Activated CD4-positive, alpha-beta T cell treated with anti-CD3 and anti-CD28 coated beads, Interleukin-2, amount 50 U/mL, for 48 hours (primary cell): ENCODE results near the gene ECE1.

Source experiments
- DNase-seq, 2 experiments: peaks; one replicate each; pipeline ENCODE4 v3.0.0-alpha.2; 2020

ECE1 gene

DNA sequence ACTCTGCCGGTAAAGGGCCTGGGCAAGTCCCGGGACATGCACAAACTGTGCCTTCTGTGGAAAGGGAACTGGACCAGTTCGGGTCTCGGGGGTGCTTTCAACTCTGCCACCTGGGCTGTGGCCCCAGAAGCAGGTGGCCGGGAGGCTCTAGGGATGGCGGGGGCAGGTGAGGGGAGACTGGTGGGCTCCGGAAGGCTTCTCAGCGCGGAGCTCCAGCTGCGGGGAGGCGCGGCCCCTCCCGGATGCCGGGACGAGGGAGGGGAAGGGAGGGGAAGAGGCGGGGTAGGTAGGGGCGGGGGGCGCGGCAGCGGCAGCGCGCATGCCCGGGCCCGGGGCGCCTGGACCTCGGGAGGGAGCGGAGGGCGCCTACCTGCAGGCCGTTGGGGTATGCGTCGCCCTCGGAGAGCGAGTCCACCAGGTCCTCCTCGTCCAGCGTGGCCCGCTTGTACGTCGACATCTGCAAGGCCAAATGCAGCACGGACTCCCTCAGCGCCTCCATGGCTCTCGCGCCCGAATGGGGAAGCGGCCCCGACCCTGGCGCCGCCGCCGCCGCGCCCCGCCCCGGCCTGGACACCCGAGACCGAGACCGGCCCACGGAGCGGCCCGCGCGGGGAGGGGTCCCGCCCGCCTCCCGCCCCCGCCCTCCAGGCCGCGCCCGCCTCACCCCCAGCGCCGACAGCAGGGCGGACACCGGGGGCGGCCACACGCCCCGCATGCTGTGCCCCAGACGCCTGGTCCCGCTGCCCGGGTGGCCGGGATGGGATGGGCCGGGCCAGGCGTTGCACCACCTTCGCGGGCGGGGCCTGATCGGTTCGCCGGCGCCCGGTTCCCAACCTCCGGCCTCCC, at the start of gene ECE1:
Gene ECE1 (minus strand): TSS at position 764 of the 846 bp plus-strand sequence. CDS start 49 bp downstream, at position 715.
- DNase-seq = peak; percentile 51 to 55

DNA sequence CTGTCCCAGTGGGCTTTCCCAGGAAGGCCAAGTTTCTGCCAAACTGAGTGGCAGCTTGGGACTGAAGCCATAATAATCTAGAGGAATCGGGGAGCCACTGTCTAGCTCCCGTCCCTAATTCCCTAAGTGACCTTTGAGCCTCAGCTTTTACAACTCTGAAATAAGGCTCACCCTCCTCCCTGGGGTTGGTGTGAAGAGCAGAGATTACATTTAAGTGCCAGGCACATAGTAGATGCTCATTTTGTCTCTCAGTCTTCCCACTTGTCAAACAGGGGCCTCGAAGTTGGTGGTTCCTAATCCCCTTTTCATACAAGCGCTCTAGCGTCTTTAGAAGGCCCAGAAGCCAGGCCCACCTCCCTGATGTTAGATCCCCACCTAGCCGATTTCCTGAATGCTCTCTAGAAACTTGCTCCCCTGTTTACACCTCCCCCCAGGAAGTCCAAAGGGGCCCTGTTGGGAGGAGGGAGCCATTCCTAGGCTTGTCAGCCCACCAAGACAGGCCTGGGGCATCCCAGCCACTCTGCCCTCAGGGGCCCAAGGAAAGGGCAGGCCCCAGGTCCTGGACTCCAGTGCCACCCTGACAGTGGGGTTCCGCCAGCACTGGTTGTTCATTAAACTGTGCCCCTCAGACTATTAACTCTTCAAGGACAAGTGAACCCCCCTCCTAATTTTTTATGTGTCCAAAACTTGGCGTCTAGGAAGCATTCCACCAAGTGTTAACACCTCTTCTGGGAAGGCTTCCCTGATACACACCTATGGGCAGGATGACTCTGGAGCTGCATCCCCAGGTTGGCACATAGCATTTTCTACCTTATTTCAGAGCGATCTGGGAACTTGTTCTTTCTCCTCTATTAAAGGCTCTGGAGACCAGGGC, 49.3 kb upstream of the ECE1 start:
- DNase-seq = no peak

DNA sequence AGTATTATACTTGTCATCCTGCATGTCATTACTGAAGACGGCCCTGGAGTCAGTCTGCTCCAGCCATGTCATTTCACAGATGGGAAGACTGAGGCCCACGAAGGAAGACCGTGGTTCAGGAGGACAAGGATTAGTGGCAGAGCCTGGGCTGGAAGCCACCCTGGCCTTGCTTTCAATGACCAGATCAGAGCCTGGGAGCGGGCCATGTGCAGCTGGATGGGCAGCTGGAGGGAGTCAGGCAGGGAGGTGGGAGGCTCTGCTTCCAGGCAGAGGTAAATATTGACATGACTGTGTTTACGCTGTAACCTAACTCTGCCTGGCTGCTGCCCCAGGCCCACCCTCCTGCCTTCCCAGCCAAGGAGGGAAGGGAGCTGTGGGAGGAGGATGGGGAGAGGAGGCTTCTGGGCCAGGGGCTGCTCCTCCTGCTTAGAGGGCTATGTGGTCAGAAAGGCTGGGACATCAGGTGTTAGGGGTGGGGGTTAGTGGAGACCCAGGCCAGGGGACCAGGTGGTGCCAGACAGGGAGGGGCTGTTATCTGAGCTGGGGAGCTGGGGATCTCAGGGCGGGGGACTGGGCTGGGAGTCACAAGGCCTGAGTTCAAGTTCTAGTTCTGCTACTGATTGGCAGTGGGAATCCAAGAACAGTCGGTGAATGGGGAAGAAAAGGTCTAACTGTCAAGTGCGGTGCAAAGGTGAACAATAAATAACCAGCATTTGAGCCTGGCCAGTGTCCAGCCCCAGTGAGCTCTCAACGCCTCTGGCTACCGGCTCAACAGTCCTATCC, 48.5 kb upstream of the ECE1 start:
- no peak for DNase-seq

DNA sequence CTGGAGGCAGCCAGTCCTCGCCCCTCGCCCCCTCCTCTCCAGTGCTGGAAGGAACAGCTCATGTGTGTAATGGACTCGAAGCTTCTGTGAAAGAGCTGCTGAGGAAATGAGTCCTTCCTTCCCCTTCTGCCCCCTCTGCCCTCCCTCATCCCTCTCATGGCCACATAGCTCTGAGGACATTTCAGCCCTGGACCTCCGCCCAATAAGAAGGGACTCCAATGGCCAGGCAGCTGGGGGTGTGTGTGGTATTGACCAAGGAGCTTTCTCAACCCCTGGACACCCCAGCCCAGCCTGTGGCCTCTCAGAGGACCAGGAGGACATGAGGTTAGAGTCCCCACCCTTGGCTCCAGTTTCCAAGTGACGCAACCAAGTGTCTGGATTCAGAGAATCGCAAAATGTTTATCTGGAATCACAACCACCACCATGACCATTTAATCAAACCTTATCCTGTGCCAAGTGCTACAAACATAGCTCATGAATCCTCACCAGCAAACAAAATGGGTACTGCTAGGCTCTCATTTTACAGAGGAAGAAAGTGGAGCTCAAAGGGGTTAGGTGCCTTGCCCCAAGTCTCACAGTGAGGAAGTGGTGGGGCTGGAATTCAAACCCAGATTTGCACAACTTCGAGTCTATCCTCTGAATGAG, 47.8 kb upstream of the ECE1 start:
- no peak for DNase-seq

DNA sequence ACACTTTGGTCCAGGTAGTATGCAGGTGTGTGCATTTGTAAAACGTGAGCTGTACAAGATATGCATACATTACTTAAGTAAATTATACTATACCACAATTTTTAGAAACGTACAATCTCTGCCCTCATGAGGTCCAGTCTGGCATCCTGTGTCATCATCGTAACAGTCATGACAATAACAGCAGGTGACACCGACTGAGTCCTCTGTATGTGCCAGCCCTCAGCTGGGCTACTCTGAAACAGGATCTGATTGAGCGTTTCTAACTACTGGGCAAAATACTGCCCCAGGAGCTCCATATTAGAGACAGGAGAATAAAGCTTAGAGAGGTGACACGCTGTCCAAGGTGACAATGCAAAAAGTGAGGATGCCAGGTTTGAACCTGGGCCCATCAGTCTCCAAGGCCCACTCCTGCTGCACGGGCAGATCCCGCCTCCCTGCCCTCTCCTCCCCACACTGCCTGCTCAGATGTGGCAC, 47.2 kb upstream of the ECE1 start:
- no peak for DNase-seq

DNA sequence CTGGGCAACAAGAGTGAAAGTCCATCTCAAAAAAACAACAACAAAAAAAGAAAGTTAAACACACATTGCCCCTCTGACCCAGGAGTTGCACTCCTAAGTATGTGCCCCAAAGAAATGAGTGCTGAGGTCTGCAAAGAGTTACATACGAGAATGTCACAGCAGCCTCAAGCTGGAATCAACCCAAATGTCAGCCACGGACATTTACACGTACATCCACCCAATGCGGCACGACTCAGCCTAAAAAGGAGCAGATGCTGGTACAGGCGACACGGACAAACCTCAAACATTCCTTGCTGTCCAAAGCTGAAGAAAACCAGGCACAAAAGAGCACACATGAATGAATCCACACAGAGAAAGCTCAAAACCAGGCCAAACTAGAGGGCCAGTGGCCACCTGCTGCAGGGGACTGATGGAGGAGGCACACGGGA, 46.8 kb upstream of the ECE1 start:
- DNase-seq = no peak

DNA sequence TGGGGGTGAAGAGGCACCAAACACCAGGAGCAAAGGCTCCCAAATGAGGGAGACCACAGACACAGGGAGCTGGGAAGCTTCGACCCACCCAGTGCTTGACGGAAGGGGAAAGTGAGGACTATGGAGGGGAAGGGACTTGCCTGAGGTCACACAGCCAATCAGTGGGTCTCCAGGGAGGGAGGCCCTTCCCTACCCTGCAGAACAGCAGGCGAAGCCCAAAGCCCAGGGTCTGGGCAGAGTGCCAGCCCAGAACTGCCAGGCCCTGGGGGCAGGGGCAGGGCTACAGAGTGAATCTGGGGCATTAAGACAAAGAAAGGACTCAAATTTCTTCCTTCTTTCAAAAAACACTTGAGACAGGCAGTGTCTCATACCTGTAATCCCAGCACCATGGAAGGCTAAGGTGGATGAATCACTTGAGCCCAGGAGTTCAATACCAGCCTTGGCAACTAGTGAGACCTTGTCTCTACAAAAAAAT, 45.5 kb upstream of the ECE1 start:
- no peak for DNase-seq

DNA sequence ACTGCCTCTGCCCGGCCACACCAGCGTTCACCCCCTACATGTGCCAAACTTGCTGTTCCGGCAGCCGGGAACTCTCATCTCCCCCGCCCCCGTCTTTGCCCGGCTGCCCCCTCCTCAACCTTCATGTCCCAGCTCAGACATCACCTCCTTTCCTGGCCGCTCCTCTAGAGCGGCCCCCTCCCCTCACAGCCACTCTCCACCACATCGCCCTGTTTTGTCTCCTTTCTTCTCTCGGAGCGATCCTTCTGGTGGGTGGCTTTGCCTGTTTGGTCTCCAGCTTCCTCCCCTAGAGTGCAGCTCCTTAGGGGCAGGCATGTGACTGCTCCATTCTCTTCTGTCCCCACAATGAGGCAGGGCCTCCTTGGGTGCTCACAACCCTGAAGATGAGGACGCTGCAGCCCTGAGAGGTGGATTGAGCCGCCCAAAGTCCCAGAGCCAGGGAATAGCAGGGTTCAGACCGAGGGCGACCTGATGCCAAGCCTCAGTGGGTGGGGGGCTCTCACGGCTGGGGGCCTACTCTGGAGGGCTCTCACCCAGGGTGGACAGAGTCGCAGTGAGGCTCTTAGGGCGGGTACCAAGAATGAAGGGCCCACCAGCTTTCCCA, 44.9 kb upstream of the ECE1 start:
- no peak for DNase-seq

DNA sequence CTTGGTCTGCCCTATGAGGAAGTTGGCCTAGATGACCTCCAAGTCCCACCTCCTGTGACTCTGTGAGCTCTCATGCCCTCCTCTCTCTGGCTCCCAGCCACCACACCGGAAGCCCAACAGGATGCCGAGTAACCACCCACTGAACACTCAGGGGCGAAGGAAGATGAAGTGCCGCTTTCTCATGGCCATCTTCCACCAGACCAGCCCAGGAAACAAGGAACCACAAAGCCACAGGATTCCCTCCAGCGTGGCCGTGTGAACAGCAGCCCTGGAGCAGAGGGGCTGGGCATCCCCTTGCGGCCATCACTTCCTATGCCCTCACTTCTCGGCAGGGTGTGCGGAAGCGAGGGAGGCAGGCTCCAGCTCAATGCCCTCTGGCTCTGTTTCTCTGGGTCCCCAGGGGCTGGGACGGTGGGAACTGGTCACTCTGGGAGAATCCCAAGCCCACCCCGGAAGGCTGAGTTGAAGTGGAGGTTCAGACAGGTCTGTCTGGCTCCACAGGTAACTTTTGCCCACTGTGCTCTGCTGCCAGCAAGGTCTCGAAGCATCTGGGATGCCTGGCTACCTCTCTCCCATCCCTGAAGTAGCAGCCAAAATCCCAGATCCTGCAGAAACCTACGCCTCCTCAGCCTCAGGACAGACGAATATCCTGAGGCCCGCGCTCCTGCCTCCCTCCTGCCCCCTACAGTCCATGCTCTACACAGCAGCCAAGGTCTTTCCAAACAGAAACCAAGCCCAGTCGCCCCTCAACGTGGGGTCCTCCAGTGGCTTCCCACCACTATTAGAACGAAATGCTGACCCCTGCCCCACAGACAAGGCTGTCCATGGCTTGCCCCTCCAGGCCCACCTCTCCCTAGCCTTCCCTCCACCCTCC, 44.2 kb upstream of the ECE1 start:
- peak; percentile 76 to 84 for DNase-seq

DNA sequence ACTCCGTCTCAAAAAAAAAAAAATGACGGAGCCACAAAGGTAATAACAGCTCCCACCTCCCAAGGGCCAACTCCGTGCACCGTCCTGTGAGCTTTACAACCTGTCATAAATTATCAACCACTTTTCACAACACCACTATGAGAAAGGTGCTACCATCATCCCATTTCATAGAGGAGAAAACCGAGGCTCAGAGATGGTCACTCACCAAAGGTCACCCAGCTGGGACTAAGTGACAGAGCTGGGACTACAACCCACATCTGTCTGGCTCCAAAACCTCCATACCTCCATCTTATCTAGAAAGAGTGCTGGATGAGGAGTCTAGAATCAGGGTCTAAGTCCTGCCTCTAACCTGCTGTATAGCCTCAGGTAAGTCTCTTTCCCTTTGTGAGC, 43.6 kb upstream of the ECE1 start:
- DNase-seq = no peak

DNA sequence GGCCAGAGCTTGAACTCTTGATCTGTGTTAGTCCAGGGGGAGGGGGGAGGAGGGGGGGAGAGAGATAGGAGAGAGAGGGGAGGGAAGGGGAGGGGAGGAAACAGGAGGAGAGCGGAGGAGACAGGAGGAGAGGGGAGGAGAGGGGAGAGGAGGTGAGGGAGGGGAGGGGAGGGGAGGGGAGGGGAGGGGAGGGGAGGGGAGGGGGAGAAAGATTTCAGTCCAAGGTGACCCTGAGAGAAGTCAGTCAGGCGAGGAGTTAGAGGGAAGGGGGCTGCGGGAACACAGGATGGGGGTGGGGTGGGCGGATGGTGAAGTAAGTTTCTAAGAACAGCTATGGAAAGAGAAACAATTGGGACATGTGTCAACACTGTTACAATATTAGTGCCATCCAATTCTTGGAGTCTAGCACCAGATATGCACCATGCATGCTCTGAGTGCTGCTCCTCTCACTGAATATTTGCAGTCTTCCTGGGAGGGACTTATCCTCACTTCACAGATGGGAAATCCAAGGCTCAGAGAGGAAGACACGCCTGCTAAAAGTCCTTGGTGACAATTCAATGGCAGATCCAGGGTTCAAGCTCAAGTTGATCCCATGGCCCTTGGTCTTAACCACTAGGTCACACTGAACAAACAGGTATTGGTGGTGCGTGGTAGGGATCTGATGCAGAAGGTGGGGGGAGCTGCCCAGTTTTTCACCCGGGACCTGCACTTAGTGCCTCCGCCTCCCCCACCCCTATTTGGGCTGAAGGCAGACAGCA, 42.5 kb upstream of the ECE1 start:
- no peak for DNase-seq

DNA sequence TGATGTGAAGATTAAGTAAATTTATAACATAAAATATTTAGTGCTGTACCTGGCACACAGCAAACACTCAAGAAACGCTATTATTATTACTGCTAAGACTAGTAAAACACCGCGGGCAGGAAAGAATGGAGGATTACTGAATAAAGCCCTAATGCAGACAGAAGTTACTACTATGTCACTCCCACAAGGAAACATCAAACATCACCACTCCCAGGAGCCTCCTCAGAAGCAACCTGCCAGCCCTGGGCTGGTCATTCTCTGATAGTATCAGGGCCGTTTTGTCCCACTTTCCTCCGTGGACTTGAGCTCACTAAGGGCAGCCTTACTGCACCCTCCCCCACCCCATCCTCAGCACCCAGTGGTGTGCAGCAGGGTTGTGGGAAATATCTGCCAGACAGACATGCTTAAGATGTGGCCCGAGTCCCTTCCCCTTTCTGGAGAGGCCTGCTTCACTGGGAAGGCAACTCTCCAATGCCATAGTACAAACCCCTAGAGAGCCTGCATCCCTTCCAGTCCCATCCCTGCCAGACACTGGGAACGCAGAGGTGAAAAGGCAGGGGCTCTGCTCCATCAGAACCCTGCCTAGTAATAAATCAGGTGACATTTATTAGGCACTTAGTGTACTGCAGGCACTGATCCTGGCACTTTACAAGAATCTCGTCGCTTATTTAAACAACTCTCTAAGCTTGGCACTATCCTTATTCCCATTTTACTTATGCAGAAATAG, 41.7 kb upstream of the ECE1 start:
- DNase-seq = no peak

DNA sequence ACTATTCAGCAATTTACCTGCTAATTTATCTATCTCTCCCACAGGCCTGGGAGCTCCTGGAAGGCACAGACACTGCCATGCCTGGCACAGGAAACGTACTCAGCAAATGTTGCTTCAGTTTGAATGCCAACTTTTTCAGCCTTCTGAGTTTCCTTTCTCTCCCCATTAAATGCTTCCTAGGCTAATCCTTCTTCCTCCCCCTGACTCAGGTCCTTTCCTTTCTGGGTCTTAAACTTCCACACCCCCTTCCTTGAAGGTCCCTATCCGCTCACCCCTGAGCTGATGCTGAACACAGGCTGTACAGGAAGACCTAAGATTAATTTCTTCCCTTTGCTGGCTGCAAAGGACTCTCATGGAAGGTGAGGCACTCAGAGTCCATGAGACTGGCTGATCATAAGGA, 40.3 kb upstream of the ECE1 start:
- no peak for DNase-seq

DNA sequence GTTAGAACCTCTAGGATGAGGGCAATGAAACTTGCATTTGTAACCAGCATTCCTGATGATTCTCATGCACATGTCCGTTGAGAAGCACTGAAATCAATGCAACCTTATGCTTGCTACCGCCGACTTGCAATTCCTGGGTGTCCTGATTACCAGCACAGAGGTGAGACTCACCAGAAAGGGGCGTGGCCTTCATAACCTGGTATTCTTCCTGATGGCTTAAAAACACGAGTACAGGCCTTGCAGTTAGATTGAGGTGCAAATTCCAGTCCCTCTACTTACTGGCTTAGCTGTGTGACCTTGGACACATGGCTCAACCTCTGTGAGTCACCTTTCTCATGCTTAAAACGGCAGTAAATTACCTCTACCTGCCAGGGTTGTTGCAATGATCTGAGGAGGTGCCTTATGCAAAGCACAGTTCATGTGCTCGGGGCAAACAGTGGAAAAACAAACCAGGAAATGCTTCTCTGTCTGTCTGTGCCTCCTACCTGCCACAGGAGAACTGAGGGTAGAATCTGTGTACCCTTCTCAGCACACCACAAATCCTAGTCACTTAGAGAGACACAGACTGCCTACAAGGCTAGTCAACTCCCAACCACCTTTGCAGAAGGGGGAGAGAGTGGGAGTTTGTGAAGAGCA, 39.1 kb upstream of the ECE1 start:
- DNase-seq = no peak

DNA sequence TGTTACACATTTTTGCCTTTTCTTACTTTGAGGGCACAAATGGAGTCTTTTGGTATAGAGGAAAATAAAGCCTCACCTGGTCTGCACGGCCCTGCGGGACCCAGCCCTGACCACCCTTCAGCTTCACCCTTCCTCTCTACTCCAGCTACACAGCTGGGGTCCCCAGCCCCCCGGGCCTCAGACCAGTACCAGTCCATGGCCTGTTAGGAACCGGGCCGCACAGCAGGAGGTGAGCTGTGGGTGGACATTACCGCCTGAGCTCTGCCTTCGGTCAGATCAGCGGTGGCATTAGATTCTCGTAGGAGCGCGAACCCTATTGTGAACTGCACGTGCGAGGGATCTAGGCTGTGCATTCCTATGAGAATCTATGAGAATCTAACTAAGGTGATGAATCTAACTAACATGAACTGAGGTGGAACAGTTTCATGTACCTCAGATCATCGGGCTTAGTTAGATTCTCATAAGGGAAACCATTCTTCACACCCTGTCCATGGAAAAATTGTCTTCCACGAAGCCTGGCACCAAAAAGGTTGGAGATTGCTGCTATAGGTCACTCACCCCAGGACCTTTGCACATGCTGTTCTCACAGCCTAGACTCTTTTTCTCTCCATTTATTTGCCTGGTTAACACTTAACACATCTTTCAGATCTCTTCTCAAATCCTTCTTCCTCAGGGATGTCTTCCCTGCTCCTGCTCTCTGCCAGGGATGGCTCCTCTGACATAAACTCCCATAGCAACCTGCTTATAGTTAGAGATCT, 37.5 kb upstream of the ECE1 start:
- no peak for DNase-seq

DNA sequence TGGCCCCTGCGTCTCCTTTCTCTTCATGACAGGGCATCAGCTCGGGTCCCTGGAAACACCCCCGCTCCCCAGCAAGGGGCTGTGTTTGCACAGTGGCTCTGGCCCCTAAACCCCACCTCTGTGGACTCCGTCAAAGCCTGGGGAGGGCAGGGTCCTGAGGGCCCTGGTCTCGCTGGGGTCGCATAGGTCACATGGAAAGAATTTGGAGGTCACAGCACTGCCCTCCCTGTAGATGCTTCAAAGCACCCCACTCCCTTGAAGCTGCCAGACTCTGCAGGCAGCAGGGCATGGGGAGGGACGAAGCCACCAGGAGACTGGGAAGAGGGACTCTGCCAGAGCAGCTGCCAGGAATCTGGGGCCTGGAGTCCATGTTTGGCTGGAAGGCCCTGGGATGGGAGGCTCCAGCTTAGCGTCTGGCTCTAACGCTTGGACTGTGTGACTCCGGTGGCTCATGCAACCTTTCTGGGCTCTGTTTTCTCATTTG, 36.6 kb upstream of the ECE1 start:
- no peak for DNase-seq

DNA sequence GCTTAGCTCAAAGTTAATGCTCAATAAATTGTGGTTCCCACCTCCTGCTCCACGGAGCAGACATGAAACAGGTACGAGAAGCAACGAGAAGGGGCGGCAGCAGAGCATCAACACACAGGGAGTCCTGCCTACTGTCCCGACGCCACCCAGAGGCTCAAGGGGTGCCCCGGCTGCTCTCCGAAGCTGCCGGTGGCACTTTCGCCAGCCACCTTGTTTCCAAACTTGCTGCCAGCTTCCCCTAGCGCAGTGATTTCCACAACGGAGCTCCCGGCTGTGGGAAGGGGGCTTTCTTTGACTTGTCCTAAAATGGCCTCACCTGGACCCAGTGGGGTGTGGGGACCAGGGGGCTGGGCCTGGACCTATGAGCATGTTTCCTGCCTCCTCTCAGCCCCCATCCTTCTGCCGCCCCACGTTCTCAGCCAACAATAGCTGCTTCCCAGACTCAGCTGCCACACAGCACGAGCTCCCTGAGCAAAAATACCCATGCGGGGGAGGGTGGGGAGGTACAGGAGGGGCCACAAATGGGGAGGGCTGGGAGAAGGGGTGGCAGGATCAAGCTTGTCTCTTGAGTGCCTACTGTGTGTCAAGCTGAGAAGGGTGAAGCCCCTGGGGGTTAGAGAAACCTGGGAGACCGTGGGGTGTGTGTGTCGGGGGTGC, 35.6 kb upstream of the ECE1 start:
- no peak for DNase-seq
